ENCODE results near the gene B4GALNT2.
"Not testable (repeated sequence)": the region's sequence is repeated elsewhere in the genome, so short reads cannot be mapped to it uniquely, and the experiment has no call there.

Gene B4GALNT2

DNA sequence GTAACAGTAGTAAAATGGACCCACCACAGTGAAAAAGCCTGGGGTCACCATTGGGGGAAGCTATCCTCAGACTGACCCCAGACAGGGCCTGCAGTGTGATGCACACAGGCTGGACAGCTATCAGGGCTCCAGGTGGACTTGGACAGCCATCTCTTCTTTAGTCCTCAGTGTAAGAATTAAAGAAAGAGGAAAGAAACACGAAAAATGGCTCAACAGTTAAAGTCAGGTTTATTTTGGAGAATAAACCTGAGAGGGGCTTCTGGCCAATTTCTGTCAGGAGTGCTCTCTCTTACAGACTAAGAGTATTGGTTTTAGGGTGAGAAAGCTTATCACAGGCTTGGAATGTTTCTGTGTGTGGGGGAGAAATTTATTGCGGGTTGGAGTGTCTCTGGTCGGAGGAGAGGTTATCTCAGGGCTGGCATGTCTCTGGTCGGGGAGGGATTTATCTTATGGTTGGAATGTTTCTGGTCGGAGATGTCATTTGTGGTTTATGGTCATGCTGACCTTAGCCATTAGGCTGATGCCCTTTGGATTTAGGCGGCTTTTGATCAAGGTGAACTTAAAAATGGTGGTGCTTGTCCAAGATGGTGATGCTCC, 10.8 kb upstream of the B4GALNT2 start:
- DNase-seq: no peak

DNA sequence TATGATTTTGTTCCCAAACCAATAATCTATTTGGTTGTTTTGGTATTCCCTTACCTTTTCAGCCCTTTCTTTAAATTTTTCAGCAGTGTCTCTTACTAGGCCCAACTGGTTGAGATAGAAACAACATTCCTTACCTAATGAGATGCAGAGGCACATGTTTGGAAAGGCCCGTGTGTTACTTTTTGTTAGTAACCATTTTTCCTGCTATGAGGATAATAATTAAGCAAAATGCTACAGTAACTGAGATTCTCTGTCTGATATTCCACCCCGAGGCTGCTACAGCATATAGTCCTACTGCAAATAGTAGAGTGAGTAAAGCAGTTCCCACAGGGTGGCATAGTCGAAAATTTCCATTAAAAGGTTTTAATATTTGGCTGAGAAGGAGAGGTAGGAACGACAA, 10.0 kb upstream of the B4GALNT2 start:
- no peak for DNase-seq

DNA sequence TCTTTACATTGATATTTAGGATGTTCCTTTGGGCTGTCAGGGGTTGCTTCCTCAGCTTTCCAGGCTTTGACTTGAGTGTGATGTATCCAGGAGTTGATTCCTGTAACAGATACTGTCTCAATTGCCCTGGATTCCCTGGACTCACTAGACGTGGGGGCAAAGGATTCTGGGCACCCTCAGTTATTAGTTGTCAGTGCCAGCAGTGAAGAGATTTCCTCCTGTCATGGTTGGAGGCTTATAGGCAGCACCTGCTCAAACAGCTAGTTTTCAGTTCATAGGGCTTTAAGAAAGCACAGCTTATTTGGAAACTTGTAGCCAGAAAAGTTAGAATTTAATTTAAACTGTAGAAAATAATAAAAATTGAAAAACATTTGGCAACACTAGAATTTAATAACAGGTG, 9.5 kb upstream of the B4GALNT2 start:
- DNase-seq: no peak

DNA sequence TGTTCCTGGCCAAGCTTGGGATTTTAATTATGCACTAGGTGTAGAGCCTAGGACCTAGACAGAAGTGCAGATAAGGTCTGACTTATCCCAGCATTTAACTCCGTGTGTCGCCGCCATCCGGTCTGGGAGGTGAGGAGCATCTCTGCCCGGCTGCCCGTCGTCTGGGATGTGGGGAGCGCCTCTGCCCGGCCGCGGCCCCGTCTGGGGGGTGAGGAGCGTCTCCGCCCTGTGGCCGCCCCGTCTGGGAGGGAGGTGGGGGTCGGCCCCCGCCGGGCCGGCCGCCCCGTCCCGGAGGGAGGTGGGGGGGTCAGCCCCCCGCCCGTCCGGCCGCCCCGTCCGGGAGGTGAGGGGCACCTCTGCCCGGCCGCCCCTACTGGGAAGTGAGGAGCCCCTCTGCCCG, 7.1 kb upstream of the B4GALNT2 start:
- DNase-seq: no peak

DNA sequence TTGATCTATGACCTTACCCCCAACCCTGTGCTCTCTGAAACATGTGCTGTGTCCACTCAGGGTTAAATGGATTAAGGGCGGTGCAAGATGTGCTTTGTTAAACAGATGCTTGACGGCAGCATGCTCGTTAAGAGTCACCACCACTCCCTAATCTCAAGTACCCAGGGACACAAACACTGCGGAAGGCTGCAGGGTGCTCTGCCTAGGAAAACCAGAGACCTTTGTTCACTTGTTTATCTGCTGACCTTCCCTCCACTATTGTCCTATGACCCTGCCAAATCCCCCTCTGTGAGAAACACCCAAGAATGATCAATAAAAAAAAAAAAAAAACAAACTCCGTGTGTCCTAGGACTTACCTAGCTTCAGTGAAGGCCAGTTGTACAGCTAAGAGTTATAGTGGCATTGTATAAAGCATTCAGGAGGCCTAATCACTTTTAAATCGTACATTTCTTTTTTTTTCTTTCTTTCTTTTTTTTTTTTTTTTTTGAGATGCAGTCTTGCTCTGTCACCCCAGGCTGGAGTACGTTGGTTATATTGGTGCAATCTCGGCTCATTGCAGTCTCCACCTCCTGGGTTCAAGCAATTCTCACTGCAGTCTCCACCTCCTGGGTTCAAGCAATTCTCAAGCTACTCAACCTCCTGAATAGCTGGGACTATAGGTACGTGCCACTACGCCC, 6.2 kb upstream of the B4GALNT2 start:
- not testable (repeated sequence) for DNase-seq

DNA sequence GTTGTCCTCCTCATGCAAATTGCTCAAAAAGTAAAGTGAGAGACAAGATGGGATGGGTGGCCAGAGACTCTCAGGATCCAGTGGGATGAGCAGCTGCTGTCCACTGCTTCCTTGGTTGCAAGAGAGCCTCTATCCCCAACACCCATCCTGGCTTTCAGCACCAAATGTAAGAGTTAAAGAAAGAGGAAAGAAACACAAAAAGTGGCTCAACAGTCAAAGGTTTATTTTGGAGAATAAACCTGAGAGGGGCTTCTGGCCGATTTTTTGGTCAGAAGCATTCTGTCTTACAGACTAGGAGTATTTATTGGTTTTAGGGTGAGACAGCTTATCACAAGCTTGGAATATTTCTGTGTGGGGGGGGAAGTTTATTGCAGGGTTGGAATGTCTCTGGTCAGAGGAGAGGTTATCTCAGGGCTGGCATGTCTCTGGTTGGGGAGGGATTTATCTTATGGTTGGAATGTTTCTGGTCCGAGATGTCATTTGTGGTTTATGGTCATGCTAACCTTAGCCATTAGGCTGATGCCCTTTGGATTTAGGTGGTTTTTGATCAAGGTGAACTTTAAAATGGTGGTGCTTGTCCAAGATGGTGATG, 3.1 kb upstream of the B4GALNT2 start:
- not testable (repeated sequence) for DNase-seq

DNA sequence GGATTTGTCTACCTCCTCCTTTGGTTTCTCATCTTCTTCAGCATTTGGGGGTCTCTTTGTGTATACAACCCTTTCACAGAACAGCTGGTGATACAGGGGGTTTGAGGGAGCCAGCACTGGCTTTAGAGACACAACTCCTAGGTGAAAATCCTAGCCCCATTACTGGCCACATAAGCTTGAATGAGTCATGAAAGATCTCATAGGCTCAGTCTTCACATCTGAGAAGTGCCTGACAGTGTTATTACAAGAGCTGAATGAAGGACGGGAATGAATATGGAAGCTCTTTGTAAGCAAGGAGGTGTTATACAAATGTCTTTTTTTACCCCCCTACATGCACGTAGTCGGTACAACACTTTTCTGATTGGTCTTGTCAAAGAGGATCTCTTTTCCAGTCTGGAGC, 1.7 kb upstream of the B4GALNT2 start:
- DNase-seq: no peak

DNA sequence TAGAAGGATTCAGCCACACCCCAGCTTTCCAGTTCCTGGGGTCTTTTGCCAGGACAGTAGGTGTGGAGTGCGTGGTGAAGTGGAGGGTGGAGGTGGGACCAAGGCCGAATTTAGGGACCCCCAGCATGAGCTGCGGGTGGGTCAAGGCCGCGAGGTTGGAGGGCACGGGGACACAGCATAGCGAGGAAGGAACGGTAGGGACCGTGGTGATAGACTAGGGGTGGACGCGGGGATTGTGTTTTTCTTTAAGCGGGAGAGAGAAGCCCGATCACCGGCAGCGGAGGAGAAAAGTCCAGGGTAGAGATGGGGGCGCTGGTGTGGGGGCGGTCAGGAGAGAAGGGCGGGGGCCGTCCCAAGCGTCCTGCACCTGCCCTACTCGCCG, 261 bp upstream of the B4GALNT2 start:
- DNase-seq: no peak

DNA sequence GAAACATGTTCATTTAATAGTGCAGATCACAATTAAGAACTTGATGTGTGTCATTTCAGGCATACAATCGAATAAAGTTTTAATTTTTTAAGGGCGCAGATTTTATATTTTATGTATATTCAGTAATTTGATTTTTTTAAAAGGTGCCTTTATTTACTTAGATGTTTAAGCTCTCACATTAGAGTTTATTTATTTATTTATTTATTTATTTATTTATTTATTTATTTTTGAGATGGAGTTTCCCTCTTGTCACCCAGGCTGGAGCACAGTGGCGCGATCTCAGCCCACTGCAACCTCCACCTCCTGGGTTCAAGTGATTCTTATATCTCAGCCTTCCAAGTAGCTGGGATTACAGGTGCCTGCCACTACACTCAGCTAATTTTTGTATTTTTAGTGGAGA, 3.8 kb downstream of the B4GALNT2 start:
- no peak for DNase-seq

DNA sequence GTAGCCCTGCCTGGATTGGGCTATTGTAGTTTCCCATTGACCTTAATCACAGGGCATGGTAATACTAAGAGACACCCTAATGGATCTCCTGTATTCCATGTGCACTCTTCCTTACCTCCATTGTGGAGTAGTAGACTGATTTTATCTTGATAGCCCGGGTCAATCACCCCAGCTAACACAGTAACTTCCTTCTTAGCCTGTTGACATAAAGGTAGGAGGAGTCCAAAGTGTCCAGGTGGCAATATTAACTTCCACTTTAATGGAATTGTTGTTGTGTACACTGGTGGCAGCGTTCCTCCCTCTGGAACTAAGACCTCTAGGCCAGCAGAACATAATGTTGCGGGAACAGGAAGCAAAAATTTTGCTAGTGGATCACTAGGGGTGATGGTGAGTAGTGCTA, 13.1 kb downstream of the B4GALNT2 start:
- DNase-seq: not testable (repeated sequence)

DNA sequence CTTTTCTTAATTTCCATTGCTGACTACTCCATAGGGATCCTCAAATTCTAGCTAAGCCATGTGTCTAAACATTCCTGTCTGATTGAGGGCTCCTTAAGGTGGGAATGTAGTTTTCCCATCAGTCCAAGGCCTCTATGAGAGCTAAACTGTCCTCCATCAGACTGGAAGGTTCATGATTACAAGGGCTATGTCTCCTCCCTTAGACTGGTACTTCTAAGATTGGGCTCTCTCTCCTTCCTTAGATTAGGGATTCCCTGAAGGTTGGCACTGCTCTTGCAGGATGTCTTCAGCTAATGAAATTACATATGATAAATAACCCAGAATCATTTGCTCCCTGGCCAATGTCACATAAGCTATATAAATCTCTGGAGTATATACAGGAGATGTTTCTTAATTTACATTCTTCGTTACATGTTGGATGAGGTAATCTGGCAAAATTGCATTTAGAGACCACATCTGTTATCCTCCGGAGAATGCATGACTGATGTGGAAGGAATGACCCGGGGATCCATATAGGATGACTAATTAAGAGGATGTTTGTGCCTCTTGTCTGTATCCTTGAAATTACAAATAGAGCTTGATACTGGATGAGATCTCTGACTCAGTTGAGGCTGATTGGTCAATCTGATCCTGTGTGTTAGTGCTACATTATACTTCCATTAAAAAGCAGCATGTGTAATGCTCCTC, 14.2 kb downstream of the B4GALNT2 start:
- DNase-seq: no peak

DNA sequence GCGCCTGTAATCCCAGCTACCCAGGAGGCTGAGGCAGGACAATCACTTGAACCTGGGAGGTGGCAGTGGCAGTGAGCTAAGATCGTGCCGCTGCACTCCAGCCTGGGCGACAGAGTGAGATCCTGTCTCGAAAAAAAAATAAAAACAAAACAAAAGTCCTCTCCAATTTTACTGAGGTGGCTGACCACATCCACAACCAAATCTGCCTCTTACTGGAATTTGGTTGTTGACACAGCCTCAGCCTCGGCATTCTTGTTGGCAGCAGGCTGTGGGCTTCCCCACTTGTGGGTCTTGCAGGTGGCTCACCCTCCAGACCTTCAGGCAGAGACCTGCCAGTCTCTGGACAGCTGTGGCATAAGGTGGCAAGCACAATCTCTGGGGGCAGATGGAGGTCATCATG, 15.6 kb downstream of the B4GALNT2 start:
- DNase-seq: peak in 1 of 2 experiments; percentile 1

DNA sequence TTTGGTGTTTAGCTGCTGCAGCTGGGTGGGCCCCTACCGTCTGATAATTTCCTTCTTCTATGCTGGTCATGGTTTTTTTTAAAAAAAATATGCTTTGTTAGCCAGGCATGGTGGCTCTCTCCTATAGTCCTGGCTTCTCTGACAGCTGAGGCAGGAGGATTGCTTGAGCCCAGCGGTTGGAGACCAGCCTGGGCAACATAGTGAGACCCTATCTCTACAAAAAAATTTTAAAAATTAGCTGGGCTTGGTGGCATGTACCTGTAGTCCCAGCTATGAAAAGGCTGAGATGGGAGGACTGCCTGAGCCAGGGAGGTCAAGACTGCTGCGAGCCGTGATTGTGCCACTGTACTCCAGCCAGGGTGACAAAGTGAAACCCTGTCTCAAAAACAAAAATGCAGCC, 19.4 kb downstream of the B4GALNT2 start:
- DNase-seq: no peak

DNA sequence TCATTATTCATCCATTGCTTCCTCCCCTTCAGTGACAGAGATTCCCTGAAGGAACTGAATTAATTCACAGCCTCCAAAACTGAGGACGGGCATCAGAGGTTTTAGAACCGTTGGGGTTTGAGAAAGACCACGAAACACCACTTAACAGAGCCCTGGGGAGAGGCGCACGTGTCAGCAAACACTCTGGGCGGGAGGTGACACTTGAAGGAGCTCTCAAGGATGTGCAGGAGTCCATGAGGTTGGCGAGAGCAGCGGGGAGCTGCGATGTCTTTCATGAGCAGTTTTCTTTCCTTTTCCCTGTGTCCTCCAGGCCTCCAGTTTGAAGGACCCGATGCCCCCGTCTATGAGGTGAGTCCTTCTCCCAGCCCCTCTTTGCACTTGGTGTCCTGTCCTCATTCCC, 23.7 kb downstream of the B4GALNT2 start:
- no peak for DNase-seq

DNA sequence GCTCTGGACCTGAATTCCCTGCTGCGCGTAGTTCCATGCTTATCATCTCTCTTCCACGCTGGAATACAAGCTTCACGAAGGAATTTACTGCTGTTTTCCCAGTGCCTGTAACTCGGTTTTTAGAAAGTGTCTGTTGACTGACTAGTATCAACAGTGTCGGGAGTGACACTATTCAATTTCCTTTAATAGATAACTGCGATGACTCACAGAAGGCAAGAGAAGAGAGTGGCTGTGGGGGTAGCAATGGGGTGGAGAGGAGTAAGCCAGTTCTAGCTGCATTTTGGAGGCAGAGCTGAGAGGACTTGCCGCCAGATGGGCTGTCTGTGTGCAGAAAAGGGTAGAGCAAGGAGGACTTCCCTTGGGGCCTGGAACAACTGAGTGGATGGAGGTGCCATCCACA, 25.2 kb downstream of the B4GALNT2 start:
- no peak for DNase-seq

DNA sequence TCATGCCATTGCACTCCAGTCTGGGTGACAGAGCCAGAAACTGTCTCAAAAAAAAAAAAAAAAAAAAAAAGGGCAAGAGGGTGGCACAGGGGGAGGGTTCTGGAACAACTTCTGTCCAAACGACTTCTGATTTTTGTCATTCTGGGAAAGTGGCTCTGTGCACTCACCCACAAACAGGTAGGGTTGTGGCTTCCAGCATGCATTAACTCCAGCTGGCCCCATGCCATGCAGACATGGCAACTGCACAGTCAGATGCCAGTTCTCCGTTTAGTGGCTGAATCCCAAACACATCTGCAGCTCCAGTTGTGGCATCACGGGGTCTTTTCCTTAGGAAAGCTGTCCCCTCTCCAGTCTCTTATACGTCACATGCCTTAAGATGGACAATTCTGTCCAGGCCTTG, 30.3 kb downstream of the B4GALNT2 start:
- no peak for DNase-seq

DNA sequence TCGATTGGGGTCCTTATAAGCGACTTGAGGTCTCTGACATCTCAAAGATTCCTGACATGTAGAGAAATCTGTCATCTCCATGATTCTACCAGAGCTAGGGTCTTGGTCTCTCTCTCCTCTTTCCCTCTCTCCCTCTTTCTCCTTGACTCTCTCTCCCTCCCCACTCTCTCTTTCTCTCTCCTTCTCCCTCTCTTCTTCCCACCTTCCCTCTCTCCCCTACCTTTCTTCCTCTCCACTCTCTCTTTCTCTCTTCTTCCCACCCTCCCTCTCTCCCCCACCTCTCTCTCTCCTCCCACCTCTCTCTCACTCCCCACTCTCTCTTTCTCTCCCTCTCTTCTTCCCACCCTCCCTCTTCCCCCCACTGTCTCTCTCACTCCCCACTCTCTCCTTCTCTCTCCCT, 32.6 kb downstream of the B4GALNT2 start:
- no peak for DNase-seq

DNA sequence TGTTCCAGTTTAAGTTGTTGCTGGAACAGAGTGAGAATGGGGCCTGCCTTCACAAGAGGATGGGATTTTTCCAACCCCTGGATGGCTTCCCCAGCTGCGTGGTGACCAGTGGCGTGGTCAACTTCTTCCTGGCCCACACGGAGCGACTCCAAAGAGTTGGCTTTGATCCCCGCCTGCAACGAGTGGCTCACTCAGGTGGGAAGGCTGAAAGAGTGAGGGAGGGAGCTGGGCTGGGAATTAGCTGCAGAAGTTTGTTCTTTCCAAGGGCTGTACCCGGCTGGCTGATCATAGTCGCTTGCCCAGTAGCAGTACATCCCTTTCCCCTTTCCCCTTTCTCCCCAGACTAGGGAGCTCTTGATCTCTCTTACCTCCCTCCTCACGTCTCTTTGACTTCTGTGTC, 36.1 kb downstream of the B4GALNT2 start:
- no peak for DNase-seq

DNA sequence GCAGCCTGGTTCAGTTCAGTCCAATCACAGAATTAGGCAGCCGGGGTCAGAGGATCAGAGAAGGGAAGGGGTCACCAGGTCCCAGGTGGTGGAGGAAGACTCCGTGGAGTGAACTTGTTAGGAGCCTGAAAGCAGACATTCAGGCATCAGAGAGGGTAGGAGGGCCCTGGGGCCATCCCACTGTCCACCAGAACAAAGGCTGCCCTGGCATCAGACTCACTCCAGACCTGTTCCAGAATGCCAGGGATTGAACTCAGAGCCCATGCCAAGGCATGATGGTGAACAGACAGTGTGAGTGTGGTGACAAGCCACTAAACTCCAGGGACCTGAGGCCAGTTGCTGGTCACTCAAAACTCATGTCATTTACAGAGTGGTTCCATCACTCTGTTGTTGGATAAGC, 37.6 kb downstream of the B4GALNT2 start:
- no peak for DNase-seq

DNA sequence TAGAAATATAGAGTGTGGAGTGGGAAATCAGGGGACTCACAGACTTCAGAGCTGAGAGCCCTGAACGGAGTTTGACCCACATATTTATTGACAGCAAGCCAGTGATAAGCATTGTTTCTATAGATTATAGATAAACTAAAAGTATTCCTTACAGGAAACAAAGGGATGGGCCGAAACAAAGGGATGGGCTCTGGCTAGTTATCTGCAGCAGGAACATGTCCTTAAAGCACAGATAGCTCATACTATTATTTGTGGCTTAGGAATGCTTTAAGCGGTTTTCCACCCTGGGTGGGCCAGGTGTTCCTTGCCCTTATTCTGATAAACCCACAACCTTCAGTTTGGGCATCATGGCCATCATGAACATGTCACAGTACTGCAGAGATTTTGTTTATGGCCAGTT, 38.1 kb downstream of the B4GALNT2 start:
- not testable (repeated sequence) for DNase-seq

DNA sequence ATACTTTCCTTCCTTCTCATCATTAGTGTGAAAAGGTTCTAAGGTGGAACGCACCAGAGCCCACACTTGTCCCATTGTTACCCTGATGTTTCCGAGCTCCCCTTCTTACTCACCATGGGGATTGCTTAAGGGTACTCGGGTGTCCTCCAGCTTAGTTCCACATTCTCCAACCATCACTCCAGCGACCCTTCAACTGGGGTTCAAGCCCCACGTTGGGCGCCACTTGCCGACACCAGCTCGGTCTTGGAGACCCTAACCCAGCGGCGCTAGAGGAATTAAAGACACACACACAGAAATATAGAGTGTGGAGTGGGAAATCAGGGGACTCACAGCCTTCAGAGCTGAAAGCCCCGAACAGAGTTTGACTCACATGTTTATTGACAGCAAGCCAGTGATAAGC, 43.4 kb downstream of the B4GALNT2 start:
- not testable (repeated sequence) for DNase-seq

DNA sequence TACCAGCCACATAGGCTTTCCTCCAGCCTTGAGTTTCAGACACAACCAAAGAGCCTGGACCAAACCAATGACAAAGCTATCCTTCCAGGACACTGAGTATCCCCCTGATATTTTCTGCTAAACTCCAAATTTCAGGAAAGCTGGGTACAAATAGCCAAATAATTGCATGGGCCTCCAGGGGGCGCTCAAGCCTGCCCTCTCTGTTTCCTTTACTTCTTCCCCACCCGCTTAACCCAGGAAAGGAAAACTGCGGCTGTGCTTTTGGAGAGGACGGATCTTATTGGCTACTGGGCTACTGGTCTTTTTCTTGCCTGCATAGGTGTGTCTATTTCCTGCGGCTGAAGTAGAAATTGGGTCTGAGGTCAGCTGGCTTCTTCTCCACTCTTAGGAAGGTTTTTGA, 47.7 kb downstream of the B4GALNT2 start:
- DNase-seq: peak; percentile 44 to 52

DNA sequence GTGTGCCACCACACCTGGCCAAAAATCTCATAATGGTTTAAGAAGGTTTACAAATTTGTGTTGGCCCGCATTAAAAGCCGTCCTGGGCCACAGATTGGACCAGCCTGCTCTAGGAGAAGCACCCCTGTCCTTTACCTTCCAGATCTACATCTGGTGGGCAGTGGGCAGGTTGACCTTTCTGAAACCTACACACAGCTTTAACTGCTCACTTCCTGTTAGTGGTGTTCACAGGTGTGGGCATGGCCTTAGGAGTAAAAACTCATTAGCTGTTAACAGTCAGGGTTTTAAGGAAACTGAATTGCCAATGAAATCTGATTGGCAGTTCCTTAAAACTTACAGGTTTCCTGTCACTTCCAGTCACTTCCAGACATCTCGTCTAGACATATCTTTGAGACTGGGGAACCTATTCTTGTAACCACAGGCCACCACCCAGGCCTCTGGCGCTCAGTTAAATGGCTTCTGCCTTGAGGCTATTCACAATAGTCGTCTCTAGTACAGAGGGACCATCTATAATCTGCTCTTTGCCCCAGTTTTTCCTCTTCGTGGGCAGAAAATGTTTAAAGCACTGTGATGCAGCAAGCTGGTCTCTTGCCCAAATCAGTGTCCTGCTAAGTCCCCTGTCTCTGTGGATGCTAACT, 48.5 kb downstream of the B4GALNT2 start:
- DNase-seq: no peak

DNA sequence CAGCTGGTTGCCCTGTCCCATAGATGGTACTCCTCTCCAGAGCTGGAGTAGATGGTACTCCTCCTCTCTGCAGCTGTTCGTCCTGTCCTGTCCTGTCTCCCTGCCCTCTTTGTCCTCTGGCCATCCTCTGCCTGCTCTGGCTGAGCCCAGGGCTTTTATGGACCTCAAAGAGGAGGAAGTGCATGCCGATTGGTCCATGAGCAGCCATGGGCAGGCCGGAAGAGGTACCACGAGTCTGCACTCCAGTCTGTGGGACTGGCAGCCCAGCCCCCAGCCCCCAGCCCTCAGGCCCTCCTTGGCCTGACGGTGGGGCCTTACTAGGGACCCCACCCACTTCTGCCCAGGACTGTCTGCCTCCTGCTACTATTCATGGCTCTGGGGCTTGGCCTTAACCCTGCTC, 50.8 kb downstream of the B4GALNT2 start:
- DNase-seq: no peak
